SH-SY5Y (cell line): ENCODE results near the gene GNA15.

ENCODE experiments used
- GATA2 ChIP-seq: IDR thresholded peaks from 2 replicates; pipeline ENCODE4 v1.6.1; 2011; ENCODE audit warnings: mild to moderate bottlenecking, low read depth, low read length
- GATA3 ChIP-seq: IDR thresholded peaks from 2 replicates; pipeline ENCODE4 v1.6.1; 2011; ENCODE audit warnings: low read depth, mild to moderate bottlenecking, low read length, moderate library complexity

DNA sequence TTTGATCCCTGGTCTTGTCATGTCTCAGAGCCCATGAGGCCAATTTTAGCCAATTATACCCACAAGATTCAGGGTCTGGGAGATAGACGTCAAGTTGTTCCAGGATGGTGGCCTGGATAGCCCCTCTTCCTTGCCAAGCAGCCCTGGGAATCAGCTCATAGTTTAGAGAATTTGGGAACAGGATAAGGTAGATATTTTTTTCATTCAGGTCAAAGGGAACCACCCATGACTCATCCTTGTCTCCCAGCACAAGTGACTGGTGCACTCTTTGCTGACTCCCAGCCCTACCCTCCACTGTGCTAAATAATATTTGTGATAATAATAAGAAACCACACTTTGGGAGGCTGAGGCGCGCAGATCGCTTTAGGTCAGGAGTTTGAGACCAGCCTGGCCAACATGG is 25.6 kb downstream of the GNA15 start:
- TF ChIP-seq GATA2 (no peak), GATA3 (no peak)
